Activated CD8-positive, alpha-beta memory T cell treated with anti-CD3 and anti-CD28 coated beads, Interleukin-2, amount 50 U/mL, for 24 hours (primary cell): ENCODE data around the gene PCNX3.
A peak's percentile ranks its signal among the peaks of the same experiment; 100 is the strongest.

ENCODE experiments used
- DNase-seq: peaks from one replicate; pipeline ENCODE4 v3.0.0-alpha.2; 2020; ENCODE audit errors: extremely low read depth

Gene PCNX3

DNA sequence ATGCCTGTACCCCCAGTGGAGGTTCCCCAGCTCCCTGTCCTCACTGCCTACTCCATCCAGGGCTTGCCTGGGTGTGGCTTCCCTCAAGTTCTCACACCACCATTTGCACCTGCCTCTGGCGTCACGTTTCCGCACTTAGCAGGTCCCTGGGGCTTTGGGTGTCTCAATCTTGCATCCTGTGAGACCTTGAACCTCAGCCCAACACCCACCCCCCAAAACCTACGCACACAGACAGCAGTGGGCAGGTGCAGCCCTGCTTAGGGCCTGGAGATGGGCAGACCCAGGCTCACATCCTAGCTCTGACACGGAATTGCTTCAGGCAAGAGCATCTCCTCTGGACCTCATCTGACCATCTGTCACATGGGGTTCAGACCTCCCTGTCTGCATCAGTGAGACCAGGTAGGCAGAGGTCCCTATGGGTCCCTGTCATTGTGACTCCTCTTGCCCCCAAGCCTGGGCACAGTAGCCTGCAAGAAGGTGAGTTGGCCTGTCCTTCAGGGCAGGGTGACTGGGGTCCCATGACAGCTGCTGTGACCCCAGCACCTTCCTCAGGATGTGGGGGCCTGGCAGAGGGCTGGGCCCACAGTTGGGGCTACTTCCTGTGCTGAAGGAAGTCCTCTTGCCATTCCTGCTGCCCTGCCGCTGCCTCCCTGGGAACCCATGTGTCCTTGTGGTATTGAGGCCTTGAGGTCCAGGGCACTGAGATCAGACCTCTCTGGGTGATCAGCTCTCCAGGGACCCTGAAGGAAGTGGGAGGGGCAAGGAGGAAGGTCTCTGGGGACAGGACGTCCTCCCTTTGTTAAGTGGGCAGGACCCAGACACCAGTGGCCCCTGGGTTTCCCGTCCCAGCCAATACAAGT is 24.3 kb downstream of the PCNX3 start:
- no peak for DNase-seq

DNA sequence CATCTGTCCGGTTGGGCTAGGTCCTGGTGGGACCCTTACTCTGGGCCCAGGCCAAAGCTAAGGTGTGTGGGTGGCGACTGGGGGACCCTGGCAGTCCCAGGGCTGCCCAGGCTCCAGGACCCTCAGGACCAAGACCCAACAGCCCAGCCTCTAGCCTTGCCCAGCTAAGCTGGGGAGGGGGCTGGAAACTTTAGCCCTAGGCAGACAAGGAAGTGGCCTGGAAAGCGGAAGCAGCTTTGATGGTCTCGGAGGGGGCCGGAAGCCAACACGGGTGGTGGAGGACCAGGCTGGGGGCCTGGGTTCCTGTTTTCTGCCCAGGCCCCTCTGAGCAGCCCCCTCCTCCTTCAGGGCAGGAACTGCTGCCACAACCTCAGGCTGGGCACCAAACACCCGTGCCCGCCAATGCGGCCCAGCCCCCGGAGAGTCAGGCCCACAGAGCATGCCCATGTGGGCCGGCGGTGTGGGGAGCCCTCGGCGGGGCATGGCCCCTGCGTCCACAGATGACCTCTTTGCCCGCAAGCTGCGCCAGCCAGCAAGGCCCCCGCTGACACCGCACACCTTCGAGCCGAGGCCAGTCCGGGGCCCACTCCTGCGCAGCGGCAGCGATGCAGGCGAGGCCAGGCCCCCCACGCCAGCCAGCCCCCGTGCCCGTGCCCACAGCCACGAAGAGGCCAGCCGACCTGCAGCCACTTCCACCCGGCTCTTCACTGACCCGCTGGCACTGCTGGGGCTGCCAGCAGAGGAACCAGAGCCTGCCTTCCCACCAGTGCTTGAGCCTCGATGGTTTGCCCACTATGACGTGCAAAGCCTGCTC is 25.1 kb downstream of the PCNX3 start:
- no peak for DNase-seq

DNA sequence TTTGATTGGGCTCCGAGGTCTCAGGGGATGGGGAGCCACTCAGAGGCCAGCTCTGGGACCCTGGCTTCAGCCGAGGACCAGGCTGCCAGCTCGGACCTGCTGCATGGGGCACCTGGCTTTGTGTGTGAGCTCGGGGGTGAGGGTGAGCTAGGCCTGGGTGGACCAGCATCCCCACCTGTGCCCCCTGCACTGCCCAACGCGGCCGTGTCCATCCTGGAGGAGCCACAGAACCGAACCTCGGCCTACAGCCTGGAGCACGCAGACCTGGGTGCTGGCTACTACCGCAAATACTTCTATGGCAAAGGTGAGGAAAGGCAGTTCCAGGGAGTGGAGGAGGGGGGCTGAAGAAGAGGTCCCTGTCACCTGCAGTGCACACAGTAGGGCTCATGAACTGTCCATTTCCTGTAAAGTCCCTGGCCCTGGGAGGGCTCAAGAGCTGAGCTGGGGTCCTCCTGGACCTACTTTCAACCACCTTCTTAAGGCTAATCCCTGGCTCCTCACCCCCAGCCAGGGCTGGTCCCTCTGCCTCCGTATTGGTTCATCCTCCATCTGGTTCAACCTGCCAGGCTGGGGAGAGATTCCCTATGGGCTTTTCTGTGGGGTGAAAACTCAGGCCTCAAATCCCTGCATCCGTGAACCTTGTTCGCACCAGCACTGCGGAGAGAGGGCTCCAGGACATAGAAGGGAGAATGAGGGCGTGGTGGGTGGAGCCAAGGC is 25.9 kb downstream of the PCNX3 start:
- DNase-seq: no peak

DNA sequence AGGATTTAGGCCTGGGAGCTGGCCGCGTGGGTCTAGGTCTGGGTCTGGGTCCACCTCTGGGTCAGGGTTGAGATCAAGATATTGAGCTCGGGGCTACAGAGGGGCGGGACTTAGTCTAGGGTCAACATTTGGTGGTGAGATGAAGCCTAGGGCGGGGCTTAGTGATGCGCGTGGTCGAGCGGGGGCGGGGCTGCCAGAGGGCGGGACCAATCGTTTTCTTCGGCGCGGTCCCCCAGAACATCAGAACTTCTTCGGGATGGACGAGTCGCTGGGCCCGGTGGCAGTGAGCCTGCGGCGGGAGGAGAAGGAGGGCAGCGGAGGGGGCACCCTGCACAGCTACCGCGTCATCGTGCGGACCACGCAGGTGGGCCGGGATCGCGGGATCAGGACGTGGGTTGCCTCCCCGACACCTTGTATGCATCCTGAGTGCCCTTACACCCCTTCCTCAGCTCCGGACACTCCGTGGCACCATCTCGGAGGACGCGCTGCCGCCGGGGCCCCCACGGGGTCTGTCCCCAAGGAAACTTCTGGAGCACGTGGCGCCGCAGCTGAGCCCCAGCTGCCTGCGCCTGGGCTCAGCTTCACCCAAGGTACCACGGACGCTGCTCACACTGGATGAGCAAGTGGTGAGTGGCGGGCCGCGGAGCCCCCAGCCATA is 26.6 kb downstream of the PCNX3 start:
- DNase-seq: no peak

DNA sequence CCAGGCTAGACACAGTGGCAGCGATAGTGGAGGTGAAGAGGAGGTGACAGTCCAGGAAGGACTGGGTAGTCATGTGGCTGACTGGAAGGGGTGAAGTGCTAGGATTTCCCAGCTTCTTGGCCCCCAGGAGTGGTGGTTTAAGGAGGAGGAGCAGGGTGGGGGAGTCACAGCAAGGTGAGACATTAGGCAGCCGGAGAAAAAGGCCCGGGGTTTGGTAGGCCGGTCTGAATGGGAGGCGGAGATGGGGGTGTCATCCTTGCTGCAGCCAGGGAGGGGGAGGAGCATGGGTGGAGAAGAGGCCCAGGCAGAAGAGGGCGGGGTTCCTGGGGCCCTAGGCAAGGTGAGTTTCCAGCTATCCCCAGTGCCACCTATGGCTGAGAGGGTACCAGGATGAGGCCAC is 28.4 kb downstream of the PCNX3 start:
- no peak for DNase-seq

DNA sequence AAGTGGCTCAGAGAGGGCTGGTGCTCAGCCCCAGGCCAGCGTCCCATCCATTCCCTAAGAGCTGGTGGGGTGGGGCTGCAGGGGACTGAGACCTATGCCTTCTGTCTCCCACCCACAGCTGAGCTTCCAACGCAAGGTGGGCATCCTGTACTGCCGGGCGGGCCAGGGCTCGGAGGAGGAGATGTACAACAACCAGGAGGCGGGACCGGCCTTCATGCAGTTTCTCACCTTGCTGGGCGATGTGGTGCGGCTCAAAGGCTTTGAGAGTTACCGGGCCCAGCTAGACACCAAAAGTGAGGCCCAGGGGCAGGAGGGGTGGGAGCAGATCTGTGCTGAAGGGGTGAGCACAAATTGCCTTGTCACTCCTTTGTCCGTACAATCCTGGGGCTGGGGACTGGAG is 29.3 kb downstream of the PCNX3 start:
- DNase-seq: no peak

DNA sequence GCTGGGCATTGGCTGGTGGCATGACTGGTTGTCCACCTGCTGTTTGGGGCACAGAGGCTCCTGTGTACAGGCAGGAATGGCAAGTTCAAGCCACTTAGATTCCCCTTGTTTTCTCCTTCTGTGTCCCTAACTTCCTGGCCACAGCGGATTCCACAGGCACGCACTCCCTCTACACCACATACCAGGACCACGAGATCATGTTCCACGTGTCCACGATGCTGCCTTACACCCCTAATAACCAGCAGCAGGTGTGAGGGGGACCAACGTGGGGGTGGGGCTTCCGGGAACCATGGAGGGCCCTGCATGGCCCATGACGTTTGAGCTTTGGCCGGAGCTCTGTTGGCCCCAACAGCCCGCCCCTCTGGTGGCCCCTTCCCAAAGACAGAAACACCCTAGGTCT is 30.1 kb downstream of the PCNX3 start:
- no peak for DNase-seq

DNA sequence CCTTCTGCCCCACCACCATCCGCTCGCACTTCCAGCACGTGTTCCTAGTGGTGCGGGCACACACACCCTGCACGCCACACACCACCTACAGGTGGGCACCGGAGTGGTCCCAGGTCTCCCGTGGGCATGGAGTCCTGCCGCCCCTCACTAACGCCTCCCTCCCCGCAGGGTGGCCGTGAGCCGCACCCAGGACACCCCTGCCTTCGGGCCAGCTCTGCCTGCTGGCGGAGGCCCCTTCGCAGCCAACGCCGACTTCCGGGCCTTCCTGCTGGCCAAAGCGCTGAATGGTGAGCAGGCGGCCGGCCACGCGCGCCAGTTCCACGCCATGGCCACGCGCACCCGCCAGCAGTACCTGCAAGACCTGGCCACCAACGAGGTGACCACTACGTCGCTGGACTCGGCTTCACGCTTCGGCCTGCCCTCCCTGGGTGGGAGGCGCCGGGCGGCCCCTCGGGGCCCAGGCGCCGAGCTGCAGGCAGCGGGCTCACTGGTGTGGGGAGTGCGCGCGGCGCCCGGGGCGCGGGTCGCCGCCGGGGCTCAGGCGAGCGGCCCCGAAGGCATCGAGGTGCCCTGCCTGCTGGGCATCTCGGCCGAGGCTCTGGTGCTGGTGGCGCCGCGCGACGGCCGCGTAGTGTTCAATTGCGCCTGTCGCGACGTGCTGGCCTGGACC is 30.8 kb downstream of the PCNX3 start:
- no peak for DNase-seq

- DNase-seq: no peak
These were observed 31.6 kb downstream of the PCNX3 start for GRCh38 chr11:65646958-65647701.

DNA sequence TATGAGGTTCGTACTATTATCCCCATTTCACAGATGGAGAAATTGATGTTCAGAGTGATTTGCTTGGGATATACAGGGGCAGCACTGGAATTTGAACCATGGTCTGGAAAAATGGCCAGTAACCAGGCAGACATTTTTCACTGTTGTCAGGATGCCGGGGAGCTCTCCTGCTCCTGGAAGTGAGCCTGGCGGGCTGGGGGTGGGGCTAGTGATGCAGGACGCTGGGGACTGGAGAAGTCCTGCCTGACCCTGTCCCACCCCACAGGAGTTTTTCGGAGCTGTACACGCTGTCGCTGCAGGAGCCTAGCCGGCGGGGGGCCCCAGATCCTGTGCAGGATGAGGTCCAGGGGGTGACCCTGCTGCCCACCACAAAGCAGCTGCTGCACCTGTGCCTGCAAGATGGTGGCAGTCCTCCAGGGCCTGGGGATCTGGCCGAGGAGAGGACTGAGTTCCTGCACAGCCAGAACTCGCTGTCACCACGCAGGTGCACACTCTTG is 33.5 kb downstream of the PCNX3 start:
- DNase-seq: no peak

GRCh38 chr11:65649656-65650546 is 34.3 kb downstream of the PCNX3 start:
- DNase-seq: no peak

GRCh38 chr11:65650547-65651338 is 35.2 kb downstream of the PCNX3 start:
- no peak for DNase-seq

GRCh38 chr11:65651339-65651588 is 35.7 kb downstream of the PCNX3 start:
- no peak for DNase-seq

GRCh38 chr11:65651589-65652510 is 36.3 kb downstream of the PCNX3 start:
- no peak for DNase-seq

DNA sequence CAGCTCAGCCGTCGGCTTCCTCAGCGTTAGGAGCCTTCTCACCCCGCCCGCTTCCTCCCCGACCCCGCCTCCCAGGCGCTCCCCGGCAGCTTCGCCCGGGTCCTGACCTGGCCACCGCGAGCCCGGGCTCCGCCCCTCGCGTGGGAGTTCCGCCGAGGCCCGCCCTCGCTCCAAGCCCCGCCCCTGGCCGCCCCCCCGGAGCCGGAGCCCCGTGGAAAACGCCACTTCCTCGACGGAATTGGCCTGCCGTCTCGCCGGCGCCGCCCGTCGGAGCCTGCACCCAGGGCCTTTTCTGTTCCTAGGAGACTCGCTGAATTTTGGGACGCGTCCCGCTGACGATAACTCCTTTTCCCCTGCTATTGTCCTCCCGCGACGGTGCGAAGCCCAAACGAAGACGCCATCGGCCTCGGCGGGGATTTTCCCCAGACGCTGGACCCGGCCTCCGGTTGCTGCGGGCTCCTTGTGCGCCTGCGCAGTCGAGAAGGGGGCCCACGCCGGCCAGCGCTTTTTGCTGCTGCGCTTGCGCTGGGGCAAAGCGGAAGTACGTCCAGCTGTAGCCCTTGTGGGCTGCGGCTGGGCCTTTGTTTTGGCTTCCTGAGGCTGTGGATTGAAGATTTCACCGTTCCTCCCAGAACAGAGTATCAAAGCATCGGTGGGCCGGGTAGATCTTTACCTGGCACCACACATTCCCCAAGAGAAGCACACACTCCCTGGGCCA is 37.1 kb downstream of the PCNX3 start:
- DNase-seq: peak; percentile 81

DNA sequence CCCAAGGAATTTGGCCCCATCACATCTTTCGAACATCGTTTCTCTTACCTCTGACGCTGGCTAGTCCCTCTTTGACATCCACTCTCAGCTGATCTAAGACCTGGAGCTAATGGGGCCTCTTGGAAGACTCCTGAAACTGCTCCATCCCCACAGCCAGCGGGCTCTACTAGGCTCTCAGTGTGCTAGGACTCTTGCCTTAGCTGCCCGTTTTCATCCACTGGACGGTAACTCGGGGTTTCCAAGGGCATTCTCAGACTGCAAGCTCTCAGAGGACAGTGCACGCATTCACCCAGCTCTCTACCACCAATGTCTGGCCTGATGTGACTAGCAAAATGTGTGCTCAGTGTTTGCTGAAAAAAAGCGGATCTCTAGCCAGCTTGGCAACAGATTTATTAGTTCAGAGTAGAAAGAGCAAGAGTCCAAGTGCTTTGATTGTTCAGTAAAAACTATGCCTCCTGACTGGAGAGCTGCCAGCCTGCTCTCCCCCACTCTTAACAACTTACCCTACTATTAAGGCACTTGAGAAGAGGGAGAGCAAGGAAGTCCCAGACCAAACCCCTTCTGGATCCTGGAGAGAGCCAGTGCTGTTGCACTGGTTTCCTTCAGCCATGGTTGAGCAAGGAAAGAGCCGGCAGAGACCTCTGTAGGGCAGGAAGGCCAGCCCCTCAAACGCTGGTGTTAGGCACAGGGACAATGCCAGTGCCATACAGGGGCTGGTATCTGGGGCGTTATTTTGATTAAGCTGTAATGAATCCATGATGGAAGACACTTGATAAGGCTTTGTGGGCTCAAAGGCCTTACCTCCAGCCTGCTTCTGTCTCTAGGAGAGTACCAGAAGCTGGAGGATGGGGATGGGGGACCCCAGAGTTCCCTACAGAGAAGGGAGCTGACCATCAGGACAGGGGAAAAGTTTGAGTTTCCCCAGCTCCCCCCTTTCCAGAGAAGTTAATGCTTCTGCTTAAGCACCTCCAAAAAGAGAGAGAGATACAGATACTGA is 38.0 kb downstream of the PCNX3 start:
- DNase-seq: no peak
